Esophagus muscularis mucosa (tissue), 4 donors: ENCODE measurements around the gene TP73. TPM values are rescaled to one million over a fixed set of nuclear protein-coding genes. Genes with fewer than 3 reads are reported as not detected.

Source experiments
- DNase-seq: peaks from one replicate; pipeline ENCODE4 v3.0.0-alpha.2; 2017; ENCODE audit errors: extremely low spot score
- H3K27ac ChIP-seq, 4 donors: fragments of 200-600 bp; sonication (generic); replicated peaks in 1 of 4; 1 replicate in 3 of 4; 2 replicates in 1 of 4; pipeline ENCODE4 v1.5.1; 2016 to 2019; ENCODE audit warnings: mild to moderate bottlenecking in 1 of 4
- H3K27me3 ChIP-seq, 4 donors: fragments of 200-600 bp; sonication (generic); one replicate each; pipeline versions ENCODE4 v1.5.1 to v1.6.0; 2016 to 2019
- H3K36me3 ChIP-seq, 4 donors: fragments of 200-600 bp; sonication (generic); one replicate each; pipeline ENCODE4 v1.5.1; 2016 to 2019
- H3K4me1 ChIP-seq, 4 donors: fragments of 200-600 bp; sonication (generic); one replicate each; pipeline ENCODE4 v1.5.1; 2016 to 2019
- H3K4me3 ChIP-seq, 4 donors: fragments of 200-600 bp; sonication (generic); 1 replicate in 2 of 4; 2 replicates in 2 of 4; pipeline ENCODE4 v1.5.1; 2016 to 2019; ENCODE audit warnings: mild to moderate bottlenecking in 4 of 4, moderate library complexity in 1 of 4
- H3K9me3 ChIP-seq, 4 donors: fragments of 200-600 bp; sonication (generic); 1 replicate in 3 of 4; 2 replicates in 1 of 4; pipeline ENCODE4 v1.5.1; 2016 to 2019
- CTCF ChIP-seq, 3 experiments: fragments of 200-600 bp in 2 of 3; fragments of 450-650 bp in 1 of 3; sonication (generic) in 2 of 3; IDR thresholded peaks; one replicate each; pipeline ENCODE4 v1.5.1; 2017 to 2019; ENCODE audit warnings: antibody characterized with exemption in 3 of 3, mild to moderate bottlenecking in 2 of 3, moderate library complexity in 1 of 3
- EP300 ChIP-seq: sonication (generic); formaldehyde crosslinking; IDR thresholded peaks from one replicate; pipeline ENCODE4 v1.6.1; 2017; ENCODE audit warnings: antibody characterized with exemption
- POLR2A ChIP-seq: fragments of 450-650 bp; IDR thresholded peaks from one replicate; pipeline ENCODE4 v1.6.1; 2017; ENCODE audit warnings: antibody characterized with exemption, moderate library complexity, mild to moderate bottlenecking, low read depth
- POLR2AphosphoS5 ChIP-seq, 2 donors: sonication (generic); formaldehyde crosslinking; IDR thresholded peaks; one replicate each; pipeline ENCODE4 v1.6.1; 2017; ENCODE audit warnings: antibody characterized with exemption in 2 of 2
- WGBS: methylation state at CpG from one replicate; pipeline ENCODE4 v1.1.5; 2018; 5-methylcytosine and 5-hydroxymethylcytosine counted together
- intact Hi-C: fragments of 100-400 bp; cut with DNase I; formaldehyde crosslinking; loops from one replicate; pipeline ENCODE4 v1.15.1; 2023
- total RNA-seq, 4 donors: library from RNA; depleted of rRNA; stranded (reverse); fragments of >200 nt; gene quantifications; one replicate each; pipeline versions ENCODE4 v1.1.0 to v1.2.1, GENCODE V29; 2016

TP73 gene
- total RNA-seq, 4 donors from 2014 or later = not detected

DNA sequence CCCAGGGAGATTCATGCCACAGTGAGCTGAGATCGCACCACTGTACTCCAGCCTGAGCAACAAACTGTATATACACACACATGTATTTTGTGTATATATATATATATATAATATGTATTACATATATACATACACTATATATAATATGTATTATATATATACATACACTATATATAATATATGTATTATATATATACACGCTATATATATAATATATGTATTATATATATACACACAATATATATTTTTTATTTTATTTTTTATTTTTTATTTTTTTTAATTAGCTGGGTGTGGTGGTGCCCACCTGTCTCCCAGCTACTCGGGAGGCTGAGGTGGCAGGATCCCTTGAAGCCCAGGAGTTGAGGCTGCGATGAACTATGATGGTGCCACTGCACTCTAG, 9.3 kb downstream of the TP73 start:
- intact Hi-C loops = no loop called here
- H3K9me3 ChIP-seq = no peaks in the 10 kb centered on the region
- peaks cover 0 to 62% (median 2%) of the 10 kb centered on the region in 4 donors for H3K27me3 ChIP-seq
- no peak overlapping the region for H3K4me3 ChIP-seq
- WGBS = 95% methylated on average over 4 of the region's 4 CpGs
- no peak for TF ChIP-seq EP300
- TF ChIP-seq CTCF (IDR thresholded peaks at IDR 0.05) = no peak
- TF ChIP-seq POLR2A = no peak
- TF ChIP-seq POLR2AphosphoS5 (IDR thresholded peaks at IDR 0.05) = no peak
- DNase-seq = no peak
- no peaks in the 10 kb centered on the region for H3K4me1 ChIP-seq
- no peaks in the 10 kb centered on the region for H3K36me3 ChIP-seq
- H3K27ac ChIP-seq = no peak overlapping the region

DNA sequence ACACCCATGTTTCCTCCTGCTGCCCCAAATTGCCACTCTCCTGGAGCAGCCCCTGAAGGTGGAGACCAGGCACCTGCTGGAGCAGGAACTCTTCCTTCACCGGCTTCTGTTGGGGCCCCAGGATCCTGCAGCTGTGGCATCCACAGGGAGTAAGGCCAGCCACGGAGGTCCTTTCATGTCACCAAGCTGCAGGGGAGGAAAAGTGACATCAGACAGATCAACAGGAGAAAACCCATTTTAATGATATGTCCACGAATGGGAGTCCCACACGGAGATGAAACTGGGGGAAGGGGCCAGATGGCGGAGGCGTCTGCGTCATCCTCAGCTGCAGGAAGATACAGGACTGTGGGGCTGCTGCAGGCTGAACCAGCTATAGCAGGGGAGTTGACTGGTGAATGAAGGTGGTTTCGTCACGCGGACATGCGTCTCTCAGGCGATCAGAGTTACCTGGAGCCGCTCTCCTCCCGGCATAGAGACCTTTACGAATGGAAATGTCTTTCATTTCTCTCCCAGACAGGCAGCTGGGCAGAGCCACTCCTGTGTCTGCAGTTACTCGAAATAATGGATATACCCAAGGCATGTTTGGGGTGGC, 9.9 kb downstream of the TP73 start:
- H3K27ac ChIP-seq = no peak overlapping the region
- H3K27me3 ChIP-seq = peaks cover 0 to 62% (median 2%) of the 10 kb centered on the region in 4 donors
- H3K4me1 ChIP-seq = no peaks in the 10 kb centered on the region
- no peak for TF ChIP-seq CTCF (IDR thresholded peaks at IDR 0.05)
- no peak for TF ChIP-seq POLR2A
- TF ChIP-seq EP300 = no peak
- no peak for TF ChIP-seq POLR2AphosphoS5 (IDR thresholded peaks at IDR 0.05)
- intact Hi-C loops = no loop called here
- 93% methylated on average over 15 of the region's 16 CpGs for WGBS
- no peaks in the 10 kb centered on the region for H3K9me3 ChIP-seq
- H3K4me3 ChIP-seq = no peak overlapping the region
- DNase-seq = no peak
- no peaks in the 10 kb centered on the region for H3K36me3 ChIP-seq

DNA sequence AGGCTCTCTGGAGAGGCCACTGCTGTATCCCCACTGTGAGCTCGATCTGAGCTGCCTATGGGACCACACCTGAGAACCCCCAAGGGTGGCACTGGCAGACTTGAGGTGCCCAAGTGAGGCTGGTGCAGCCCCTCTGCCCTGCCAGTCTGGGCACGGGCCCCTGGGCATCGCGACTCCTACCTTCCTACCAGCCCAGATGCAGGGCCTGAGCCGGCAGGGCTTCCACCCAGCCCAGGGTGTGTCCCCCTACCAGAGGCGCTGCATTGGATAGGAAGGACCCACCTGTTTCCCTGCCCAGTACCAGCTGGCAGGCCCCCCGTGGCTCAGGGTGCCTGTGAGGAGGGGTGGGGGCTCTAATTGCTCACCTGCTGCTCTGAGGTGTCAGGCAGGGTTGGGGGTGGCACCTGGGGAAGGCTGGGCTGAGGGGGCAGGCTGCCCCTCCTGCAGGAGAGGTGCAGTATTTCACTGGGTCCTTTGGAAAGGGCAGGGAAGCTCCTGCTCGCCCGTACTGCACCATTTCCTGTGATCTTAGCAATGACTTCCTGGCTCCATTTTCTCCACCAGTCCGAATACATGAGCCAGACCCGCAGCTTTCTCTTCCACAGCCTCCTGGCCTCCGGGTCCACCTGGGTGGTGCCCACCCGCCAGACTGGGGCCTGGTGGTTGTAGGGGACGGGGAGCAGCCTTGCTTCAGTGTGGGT, 11.8 kb downstream of the TP73 start:
- 88% methylated on average over 7 of the region's 14 CpGs for WGBS
- H3K36me3 ChIP-seq = no peaks in the 10 kb centered on the region
- no peak overlapping the region for H3K27ac ChIP-seq
- DNase-seq = no peak
- H3K9me3 ChIP-seq = no peaks in the 10 kb centered on the region
- no peak overlapping the region for H3K4me3 ChIP-seq
- TF ChIP-seq EP300 (no peak), CTCF (IDR thresholded peaks at IDR 0.05) (no peak), POLR2AphosphoS5 (IDR thresholded peaks at IDR 0.05) (no peak), POLR2A (no peak)
- intact Hi-C loops = no loop called here
- H3K4me1 ChIP-seq = peaks cover 5 to 8% (median 6%) of the 10 kb centered on the region in 4 donors
- H3K27me3 ChIP-seq = peaks cover 0 to 60% (median 0%) of the 10 kb centered on the region in 4 donors

- no peak overlapping the region for H3K27ac ChIP-seq
- H3K36me3 ChIP-seq = no peaks in the 10 kb centered on the region
- no peaks in the 10 kb centered on the region for H3K9me3 ChIP-seq
- peaks cover 6 to 9% (median 6%) of the 10 kb centered on the region in 4 donors for H3K4me1 ChIP-seq
- H3K27me3 ChIP-seq = peaks cover 0 to 65% (median 0%) of the 10 kb centered on the region in 4 donors
- H3K4me3 ChIP-seq = no peak overlapping the region
- DNase-seq = no peak
- TF ChIP-seq POLR2AphosphoS5 (IDR thresholded peaks at IDR 0.05) = no peak
- no peak for TF ChIP-seq EP300
- TF ChIP-seq POLR2A = no peak
- TF ChIP-seq CTCF (IDR thresholded peaks at IDR 0.05) = no peak
- intact Hi-C loops = no loop called here
- WGBS = 92% methylated on average over 13 of the region's 14 CpGs
These were observed 12.5 kb downstream of the TP73 start for GRCh38 chr1:3664700-3665375.
